NCI-H524 (cell line): ENCODE results near the gene LASP1.
A peak's percentile ranks its signal among the peaks of the same experiment; 100 is the strongest.
"Not testable (repeated sequence)": the region's sequence is repeated elsewhere in the genome, so short reads cannot be mapped to it uniquely, and the experiment has no call there.

Experiments used
- DNase-seq, 2 experiments: peaks; one replicate each; lab custom pipeline; 2025; lab: John Stamatoyannopoulos, UW

LASP1 gene

DNA sequence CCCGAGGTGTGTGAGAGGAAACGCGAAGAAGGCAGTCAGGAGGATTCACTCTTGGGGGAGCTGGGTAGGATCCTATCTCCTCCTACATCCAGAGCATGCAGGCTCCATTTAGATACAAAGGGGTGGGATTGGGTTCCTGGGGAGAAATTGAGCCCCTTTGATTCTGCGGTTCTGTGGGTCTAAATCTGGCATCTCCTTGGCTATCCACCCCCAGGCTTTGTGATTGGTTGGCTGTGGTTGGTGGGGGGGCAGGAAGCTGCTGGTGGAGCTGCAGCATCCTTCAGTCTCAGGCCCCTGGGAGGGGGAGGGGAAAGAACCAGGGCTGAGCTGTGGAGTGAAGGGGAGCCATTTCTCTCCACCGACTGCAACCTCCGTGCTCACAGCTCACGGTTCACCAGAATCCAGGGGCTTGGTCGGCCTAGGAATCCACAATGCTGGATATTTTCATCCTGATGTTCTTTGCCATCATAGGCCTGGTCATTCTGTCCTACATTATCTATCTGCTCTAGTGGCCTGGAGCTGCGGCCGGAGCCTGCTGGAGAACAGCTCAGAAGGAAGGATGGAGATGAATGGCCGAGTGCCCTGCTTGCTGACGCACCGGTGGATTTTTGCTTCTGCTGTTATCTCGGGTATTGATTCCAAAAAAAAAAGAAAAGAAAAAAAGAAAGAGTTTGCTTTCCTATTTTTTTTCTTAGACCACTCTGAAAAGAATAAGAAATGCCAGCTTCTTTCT, 55.6 kb downstream of the LASP1 start, which contains the start of gene LASP1NB:
TSS of gene LASP1NB (plus strand) at position 352 of the 733 bp plus-strand sequence.
- DNase-seq = no peak

DNA sequence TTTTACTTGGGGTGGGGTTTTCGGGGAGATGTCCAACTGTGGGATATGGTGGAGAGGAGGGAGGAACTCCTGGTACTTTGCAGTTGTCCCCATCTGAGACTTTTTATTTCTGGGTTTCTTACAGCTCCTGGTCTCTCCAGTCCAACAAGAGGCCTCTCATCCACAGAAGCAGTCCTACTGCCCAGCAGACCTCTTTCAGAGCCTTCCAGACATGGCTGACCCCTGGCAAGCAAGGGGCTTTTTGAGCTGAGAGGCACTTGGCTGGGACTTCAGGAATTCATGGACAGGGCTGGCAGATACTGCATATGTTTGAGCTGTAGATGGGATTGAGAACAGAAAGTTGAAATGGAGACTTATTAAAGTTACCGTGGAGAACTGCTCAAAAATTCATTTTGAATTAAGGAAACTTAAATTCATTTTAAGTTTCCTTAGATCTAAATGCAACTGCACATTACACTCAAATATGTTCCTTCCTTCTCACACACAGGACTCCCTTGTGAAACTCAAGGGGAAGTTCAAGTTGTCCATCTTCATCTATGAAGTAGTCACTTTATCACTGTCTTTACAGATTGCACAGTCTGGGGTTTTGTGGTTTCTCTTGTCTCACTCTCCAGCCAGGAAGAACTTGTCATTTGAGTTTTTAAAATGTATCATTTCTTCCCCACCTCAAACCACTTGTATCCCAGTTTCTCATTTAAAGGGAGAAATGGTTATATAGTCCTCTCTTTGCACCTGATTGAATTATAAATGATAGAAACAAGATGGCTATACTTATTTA, 56.6 kb downstream of the LASP1 start:
- no peak for DNase-seq

DNA sequence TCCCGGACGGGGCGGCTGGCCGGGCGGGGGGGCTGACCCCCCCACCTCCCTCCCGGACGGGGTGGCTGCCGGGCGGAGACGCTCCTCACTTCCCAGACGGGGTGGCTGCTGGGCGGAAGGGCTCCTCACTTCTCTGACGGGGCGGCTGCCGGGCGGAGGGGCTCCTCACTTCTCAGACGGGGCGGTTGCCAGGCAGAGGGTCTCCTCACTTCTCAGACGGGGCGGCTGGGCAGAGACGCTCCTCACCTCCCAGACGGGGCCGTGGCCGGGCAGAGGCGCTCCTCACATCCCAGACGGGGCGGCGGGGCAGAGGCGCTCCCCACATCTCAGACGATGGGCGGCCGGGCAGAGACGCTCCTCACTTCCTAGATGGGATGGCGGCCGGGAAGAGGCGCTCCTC, 60.9 kb downstream of the LASP1 start:
- DNase-seq = not testable (repeated sequence)

DNA sequence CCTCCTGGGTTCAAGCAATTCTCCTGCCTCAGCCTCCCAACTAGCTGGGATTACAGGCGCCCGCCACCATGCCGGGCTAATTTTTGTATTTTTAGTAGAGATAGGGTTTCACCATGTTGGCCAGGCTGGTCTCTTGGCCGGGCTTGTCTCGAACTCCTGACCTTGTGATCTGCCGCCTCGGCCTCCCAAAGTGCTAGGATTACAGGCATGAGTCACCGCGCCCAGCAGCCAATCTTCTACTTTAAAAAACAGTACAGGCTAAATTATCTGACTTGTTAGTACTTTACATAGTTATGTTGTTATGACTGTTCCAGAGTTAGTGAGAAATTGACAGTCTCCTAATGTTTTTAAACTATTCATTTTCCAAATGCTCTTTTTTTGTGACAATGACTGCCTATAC, 64.1 kb downstream of the LASP1 start:
- DNase-seq = not testable (repeated sequence)

DNA sequence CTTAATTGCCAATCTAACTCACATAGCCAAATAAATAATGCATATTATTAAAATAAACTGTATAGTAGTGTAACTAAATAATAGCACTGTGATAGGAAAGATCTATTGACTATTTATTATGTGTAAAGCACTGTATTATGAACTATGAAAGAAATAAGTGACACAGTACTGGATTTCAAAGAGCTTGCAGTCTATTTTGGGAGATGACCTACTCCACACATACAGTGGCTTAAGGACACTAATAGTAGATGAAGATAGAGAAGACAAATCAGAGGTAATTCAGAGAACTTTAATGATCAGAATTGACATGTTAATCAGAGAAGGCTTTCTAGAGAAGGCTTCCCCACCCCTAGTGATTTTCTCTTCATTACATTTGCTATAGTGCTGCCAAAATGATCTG, 70.1 kb downstream of the LASP1 start:
- DNase-seq = no peak

DNA sequence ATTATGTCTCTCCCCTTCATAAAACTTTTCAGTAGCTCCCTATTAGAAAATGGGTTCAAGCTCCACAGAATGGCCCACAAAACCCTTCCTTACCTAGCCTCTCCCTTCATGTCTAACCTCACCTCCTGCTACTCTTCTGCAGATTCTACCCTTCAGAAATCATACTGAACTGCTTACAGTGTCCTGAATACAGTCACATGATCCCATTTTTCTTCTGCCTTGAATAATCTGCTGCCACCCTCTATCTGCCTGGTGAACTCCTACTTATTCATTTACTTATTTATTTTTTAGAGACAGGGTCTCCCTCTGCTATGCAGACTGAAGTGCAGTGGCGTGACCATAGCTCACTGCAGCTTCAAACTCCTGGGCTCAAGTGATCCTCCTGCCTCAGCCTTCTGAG, 70.5 kb downstream of the LASP1 start:
- DNase-seq = no peak

DNA sequence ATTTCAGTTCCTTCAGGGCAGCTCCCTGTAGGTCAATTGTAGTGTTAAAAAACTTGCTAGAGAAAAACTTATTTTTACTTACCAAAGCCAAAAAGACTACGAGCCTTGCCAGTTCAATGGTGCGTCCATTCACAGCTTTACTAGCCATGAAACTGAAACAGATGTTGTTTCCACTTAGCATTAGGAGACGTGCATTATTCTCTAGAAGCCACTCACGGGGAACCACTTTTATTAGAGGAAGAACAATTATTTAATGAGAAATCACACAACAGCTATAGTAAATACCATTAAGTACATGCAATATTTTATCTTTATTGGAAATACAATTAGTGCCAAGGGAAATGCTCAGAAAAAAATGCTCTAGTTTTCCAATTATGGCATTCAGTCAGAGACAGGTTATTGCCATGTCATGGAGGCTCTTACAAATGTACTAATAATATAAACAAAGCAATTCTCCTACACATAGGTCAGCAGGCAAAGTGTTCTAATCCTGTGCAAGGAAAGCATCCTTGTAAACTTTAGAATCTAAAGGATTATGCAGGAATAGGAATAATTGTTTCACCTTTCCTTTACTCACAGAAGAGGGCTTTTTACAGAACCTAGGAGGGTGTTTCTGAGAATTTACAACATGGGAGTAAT, 73.0 kb downstream of the LASP1 start:
- DNase-seq = peak; percentile 60 to 77

DNA sequence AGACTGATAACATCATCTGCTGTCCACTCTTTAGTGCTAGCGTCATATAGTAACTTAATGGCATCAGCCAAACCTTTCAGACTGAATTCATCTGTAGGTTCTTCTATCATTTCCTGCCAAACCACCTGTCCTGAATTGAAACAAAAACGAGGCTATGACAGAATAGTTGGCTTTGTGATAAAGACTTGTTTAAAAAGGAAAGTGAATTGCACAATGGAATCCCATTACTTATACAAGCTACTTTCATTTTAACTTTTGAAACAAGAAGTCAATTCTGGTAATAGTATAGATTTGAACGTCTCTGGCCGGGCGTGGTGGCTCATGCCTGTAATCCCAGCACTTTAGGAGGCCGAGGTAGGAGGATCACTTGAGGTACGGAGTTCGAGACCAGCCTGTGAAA, 73.7 kb downstream of the LASP1 start:
- no peak for DNase-seq

DNA sequence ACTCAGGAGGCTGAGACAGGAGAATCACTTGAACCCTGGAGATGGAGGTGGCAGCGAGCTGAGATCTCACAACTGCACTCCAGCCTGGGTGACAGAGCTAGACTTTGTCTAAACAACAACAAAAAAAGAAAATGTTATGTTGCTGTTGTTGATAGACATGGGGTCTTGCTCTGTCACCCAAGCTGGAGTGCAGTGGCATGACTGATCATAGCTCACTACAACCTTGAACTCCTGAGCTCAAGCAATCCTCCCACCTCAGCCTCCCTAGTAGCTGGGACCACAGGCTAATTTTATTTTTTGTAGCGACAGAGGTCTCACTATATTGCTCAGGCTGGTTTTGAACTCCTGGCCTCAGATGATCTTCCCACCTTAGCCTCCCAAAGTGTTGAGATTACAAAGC, 77.3 kb downstream of the LASP1 start:
- DNase-seq = no peak

DNA sequence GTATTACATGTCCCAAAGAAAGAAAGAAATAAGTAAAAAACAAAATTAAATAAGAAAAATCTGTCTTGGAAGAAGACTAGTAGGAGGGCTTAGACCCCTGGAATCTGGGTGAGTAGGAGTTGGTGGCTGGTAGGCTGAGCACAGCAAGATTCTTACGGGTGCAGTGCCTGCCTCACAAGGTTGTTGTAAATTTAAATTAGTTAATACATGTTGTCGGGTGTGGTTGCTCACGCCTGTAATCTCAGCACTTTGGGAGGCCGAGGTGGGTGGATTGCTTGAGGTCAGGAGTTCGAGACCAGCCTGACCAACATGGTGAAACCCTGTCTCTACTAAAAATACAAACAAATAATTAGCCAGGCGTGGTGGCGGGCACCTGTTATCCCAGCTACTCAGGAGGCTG, 83.9 kb downstream of the LASP1 start:
- DNase-seq = not testable (repeated sequence)

DNA sequence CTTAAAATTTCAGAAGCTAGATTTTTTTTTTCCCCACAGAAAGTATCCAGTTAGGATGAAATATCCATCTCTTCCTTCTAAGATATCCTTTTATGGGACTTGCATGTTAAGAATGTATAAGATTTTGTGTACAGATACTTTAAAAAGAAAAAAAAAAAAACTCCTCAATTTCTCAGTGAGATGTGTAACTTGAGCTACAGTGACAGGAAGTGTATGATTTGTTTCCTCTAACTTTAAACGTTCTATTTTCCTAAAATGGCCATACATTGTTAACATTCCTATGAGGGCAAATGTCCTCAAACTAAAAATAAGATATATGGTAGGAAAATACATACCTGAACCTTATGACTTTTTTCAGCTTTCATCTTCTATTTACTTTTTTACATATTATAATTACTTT, 88.5 kb downstream of the LASP1 start:
- no peak for DNase-seq

DNA sequence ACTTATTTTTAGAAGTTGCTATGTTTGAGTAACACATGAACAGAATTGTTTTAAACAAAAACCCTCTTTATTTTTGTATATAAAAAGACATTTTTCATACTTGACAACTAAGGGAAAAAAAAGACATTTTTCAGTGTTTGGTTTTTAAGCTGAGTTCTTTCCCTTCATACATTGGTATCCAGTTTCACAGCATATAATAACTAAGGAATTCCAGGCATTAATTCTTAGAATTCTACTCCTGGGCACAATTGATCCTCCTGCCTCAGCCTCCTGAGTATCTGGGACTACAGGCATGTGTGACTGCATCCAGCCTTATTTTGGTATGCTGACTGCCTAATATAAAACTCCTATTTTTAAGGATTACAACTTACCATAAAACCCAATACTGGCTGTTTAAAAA, 88.9 kb downstream of the LASP1 start:
- DNase-seq = no peak

DNA sequence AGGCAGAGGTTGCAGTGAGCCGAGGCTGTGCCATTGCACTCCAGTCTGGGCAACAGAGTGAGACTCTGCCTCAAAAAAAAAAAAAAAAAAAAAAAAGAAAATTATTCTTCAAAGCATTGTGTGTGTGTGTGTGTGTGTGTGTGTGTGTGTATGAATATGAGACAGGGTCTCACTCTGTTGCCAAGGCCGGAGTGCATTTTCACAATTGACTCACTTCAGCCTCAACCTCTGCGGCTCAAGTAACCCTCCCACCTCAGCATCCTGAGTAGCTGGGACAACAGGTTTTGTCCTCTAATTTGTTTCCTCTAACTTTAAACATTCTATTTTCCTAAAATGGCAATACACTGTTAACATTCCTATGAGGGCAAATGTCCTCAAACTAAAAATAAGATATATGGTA, 89.7 kb downstream of the LASP1 start:
- DNase-seq = no peak

DNA sequence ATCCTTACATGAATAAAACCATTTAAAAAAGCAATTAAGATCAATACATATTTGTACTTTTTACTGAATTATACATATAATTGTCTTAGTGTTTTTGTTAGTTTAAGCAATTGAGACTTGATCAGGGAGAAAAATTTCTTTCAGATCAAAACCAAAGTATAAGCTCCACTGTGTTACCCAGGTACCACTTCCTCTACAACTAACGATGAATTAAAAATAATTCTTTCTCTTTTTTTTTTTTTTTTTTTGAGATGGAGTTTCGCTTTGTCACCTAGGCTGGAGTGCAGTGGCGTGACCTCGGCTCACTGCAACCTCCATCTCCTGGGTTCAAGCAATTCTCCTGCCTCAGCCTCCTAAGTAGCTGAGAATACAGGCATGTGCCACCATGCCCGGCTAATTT, 90.5 kb downstream of the LASP1 start:
- DNase-seq = no peak

DNA sequence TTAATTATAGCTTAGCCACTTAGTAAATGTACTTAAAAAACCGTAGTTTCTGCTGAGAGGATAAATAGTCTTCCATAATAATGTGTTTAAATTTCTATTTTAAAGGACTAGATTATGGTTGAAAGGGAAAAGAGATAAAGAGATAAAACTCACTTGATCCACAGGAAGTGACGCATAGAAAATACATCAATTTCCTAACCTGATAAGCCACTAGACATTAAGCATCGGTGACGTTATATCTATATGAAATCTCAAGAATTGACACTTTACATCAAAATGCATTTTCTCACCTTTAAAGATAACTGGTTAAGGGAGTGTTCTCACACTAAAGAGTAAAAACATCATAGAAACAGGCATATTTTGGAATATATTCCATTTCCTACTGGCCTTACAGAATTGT, 91.6 kb downstream of the LASP1 start:
- no peak for DNase-seq

DNA sequence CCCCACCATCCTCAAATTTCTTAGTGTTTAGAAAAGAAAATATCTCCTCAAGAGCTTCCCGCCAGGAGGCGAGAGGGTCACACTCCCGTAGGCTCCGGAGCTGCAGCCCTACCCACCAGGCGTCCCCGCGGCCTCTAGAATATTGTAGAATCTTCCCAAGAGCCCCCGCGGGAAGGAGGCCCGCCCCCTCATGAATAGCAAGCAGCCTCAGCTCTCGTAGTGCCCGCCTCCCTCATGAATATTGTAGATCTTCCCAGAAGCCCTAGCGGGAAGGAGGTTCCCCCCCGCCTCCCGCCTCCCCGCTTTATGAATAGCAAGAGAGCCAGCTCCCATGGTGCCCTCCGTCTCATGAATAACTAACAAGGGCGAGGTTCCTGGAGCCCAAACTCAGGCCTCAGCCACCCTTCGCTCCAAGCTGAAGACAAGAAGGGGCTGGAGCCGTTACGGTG, 97.5 kb downstream of the LASP1 start, which contains the start of gene FBXO47:
TSS of gene FBXO47 (minus strand) at position 114 of the 449 bp plus-strand sequence. CDS start 4,378 bp downstream, outside the sequence.
- no peak for DNase-seq

DNA sequence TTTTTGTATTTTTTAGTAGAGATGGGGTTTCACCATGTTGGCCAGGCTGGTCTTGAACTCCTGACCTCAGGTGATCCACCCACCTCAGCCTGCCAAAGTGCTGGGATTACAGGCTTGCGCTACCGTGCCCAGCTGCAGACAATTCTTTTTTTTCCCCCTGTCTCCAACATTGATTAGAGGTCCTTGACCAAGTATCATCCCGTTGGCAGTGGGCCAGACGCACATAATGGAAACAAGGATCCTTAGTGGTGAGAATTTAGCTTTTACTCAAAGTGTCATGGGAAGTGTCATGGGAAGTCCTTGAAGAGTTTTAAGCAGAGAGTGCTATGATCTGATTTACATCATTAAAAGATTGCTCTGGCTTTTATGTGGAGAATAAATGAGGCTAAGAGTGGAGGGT, 99.4 kb downstream of the LASP1 start:
- DNase-seq = peak; percentile 71 to 73

DNA sequence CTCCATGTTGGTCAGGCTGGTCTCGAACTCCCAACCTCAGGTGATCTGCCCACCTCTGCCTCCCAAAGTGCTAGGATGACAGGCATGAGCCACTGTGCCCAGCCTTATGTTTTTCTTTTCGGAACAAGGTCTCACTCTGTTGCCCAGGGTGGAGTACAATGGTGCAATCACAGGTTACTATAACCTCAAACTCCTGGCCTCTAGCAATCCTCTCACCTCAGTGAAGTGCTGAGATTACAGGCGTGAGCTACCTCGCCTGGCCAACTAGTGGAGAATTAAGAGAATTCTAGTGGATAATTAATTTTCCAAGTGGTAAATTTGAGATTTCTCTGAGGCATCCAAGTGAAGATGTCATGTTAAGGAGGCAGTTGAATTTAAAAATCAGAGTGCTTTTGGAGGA, 100.3 kb downstream of the LASP1 start:
- DNase-seq = peak in 1 of 2 experiments; percentile 11

DNA sequence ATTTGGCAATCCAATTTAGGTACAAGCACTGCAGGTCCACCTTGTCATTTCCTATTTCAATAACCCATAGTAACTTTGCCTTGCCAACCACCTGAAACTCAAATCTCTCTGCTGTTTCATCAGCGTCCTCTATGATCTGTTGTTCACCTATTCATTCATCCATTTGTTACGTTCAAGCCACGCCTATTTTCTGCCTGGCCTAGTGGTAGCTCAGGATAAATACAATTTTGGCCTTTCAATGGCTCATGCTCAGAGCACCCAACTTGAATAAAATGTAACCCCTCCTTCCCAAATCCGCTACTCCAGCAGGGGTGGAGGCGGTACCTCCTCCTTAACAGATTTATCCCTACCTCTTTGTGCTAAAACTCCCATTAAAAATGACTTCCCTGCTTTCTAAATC, 100.9 kb downstream of the LASP1 start:
- no peak for DNase-seq
